ENCODE results near the gene ZNF740. TPM values are rescaled to one million over a fixed set of nuclear protein-coding genes. Genes with fewer than 3 reads are reported as not detected.
A peak's percentile ranks its signal among the peaks of the same experiment; 100 is the strongest.

The ZNF740 gene
- total and polyA plus RNA-seq, 2 donors (not counting 1 experiment from before 2014, with no cell fraction given): 35.9 to 117 TPM

DNA sequence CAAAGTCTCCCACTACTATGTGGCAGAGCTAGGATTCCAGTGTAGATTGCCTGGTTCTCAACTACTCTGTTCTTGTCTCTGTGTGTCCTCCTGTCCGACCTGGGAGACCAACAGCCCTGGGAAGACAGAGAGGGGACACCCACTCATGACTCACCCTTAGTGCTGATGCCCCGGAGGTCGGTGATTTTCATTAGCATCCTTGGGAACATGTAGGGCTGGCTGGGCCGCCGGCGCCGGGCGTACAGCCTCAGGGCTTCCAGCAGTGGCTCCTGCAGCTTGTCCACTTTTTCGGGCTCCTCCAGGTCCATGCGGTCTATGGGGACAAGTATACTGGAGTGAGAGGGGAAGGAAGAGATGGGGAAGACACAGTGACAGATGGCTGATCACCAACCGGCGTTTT, 32.4 kb downstream of the ZNF740 start:
- no peak overlapping the region for H3K27ac Mint-ChIP-seq
- DNase-seq (no peak), ATAC-seq (ENCODE audit: low read depth) (no peak)
- no peak overlapping the region for H3K4me2 ChIP-seq (replicated peaks; ENCODE audit: low read depth, low read length, poor library complexity, severe bottlenecking)
- WGBS (ENCODE audit: insufficient coverage): 63% methylated on average over 12 of the region's 12 CpGs
- POLR2A ChIA-PET: interaction anchor here (0.8 kb wide), 1 partner anchor 55 kb away, joined by 3 read pairs; the partner anchor contains the start of gene ESPL1
- H3K4me1 ChIP-seq (ENCODE audit: control insufficient read depth in 2 of 2, insufficient read depth in 2 of 2, low read length in 2 of 2): peaks cover 57 to 66% of the 10 kb centered on the region in 2 donors
- H4K20me1 ChIP-seq (ENCODE audit: control insufficient read depth, insufficient read depth, low read length, poor library complexity, severe bottlenecking): no peaks in the 10 kb centered on the region
- H3K9ac ChIP-seq (ENCODE audit: low read length): no peak overlapping the region
- CTCF ChIA-PET: interaction anchor here (0.5 to 17.1 kb wide), 27 partner anchors 10 to 296 kb away, joined by 3 to 721 read pairs (median 9); partner anchors contain the start of genes AAAS, CSAD, ESPL1 and ITGB7
- peaks cover 0 to 17% of the 10 kb centered on the region in 2 experiments for H3K36me3 ChIP-seq (replicated peaks in 1 of 2; ENCODE audit: control extremely low read depth in 1 of 2, control insufficient read depth in 1 of 2, extremely low read depth in 1 of 2, insufficient read depth in 2 of 2, low read length in 1 of 2)
- peaks cover 71% of the 10 kb centered on the region for H3K4me1 Mint-ChIP-seq
- H3K4me3 ChIP-seq (ENCODE audit: control extremely low read depth in 1 of 5, extremely low read depth in 1 of 5, insufficient read depth in 1 of 5, low read depth in 2 of 5, low read length in 4 of 5): no peak overlapping the region
- peaks cover 29% of the 10 kb centered on the region for H3K79me2 ChIP-seq (ENCODE audit: control insufficient read depth, insufficient read depth, low read length)
- intact Hi-C loops (cut with micrococcal nuclease): loop anchor here (1.0 to 2.0 kb wide), 3 partner anchors 55 to 132 kb away; partner anchors contain the start of gene ESPL1
- no peak overlapping the region for H3K4me3 Mint-ChIP-seq
- no peaks in the 10 kb centered on the region for H3K9me3 ChIP-seq (ENCODE audit: control extremely low read depth in 1 of 3, control insufficient read depth in 2 of 3, insufficient read depth in 1 of 3, low read length in 2 of 3)
- H3K9me3 Mint-ChIP-seq (ENCODE audit: insufficient read depth): no peaks in the 10 kb centered on the region
- H3K27me3 ChIP-seq (replicated peaks in 1 of 4; ENCODE audit: control extremely low read depth in 1 of 4, control insufficient read depth in 3 of 4, insufficient read depth in 4 of 4, low read length in 3 of 4): no peaks in the 10 kb centered on the region
- no peak overlapping the region for H3K27ac ChIP-seq (ENCODE audit: low read length in 2 of 2)
- no peak for TF ChIP-seq EZH2 (IDR thresholded peaks at IDR 0.05; ENCODE audit: borderline replicate concordance, insufficient read depth, low read depth, low read length, poor library complexity, severe bottlenecking)
- H2AFZ ChIP-seq (ENCODE audit: insufficient read depth, low read depth, low read length, poor library complexity, severe bottlenecking): no peak overlapping the region
- no peaks in the 10 kb centered on the region for H3K27me3 Mint-ChIP-seq

DNA sequence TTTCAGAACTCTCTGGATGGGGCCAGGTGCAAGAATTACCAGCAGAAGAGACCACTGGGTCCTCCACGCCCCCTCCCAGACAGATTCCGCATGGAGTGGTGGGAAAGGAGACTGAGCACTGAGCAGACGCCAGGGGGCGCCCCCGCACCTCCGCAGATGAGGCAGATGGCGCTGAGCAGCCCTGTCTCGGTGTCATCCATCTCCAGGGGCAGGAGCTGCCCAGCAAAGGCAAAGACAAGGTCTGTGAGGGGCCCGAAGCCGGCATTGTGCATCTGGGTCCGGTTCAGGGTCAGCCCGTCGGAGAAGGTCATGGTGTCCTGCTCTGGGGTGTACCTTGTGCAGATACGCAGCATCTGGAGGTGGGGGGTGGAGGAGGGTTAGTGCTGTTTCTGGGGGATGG, 32.8 kb downstream of the ZNF740 start:
- Mint-ChIP-seq H3K4me1 (peaks cover 70% of the 10 kb centered on the region), H3K27me3 (no peaks in the 10 kb centered on the region), H3K9me3 (ENCODE audit: insufficient read depth) (no peaks in the 10 kb centered on the region), H3K27ac (peak overlapping the region; percentile 46), H3K4me3 (no peak overlapping the region)
- TF ChIP-seq EZH2 (IDR thresholded peaks at IDR 0.05; ENCODE audit: borderline replicate concordance, insufficient read depth, low read depth, low read length, poor library complexity, severe bottlenecking) (no peak), CTCF (IDR thresholded peaks at IDR 0.05) (peak; percentile 97)
- DNase-seq: peak; percentile 87
- Histone ChIP-seq H3K9ac (ENCODE audit: low read length) (no peak overlapping the region), H3K4me2 (replicated peaks; ENCODE audit: low read depth, low read length, poor library complexity, severe bottlenecking) (peak overlapping the region; percentile 36), H4K20me1 (ENCODE audit: control insufficient read depth, insufficient read depth, low read length, poor library complexity, severe bottlenecking) (no peaks in the 10 kb centered on the region), H3K27me3 (replicated peaks in 1 of 4; ENCODE audit: control extremely low read depth in 1 of 4, control insufficient read depth in 3 of 4, insufficient read depth in 4 of 4, low read length in 3 of 4) (no peaks in the 10 kb centered on the region), H2AFZ (ENCODE audit: insufficient read depth, low read depth, low read length, poor library complexity, severe bottlenecking) (no peak overlapping the region), H3K9me3 (ENCODE audit: control extremely low read depth in 1 of 3, control insufficient read depth in 2 of 3, insufficient read depth in 1 of 3, low read length in 2 of 3) (no peaks in the 10 kb centered on the region), H3K27ac (ENCODE audit: low read length in 2 of 2) (no peak overlapping the region), H3K36me3 (replicated peaks in 1 of 2; ENCODE audit: control extremely low read depth in 1 of 2, control insufficient read depth in 1 of 2, extremely low read depth in 1 of 2, insufficient read depth in 2 of 2, low read length in 1 of 2) (peaks cover 0 to 17% of the 10 kb centered on the region in 2 experiments), H3K4me1 (ENCODE audit: control insufficient read depth in 2 of 2, insufficient read depth in 2 of 2, low read length in 2 of 2) (peaks cover 57 to 65% of the 10 kb centered on the region in 2 donors), H3K79me2 (ENCODE audit: control insufficient read depth, insufficient read depth, low read length) (peaks cover 25% of the 10 kb centered on the region), H3K4me3 (ENCODE audit: control extremely low read depth in 1 of 5, extremely low read depth in 1 of 5, insufficient read depth in 1 of 5, low read depth in 2 of 5, low read length in 4 of 5) (no peak overlapping the region)
- intact Hi-C loops (cut with micrococcal nuclease): loop anchor here (1.0 to 2.0 kb wide), 3 partner anchors 55 to 132 kb away; partner anchors contain the start of gene ESPL1
- 21% methylated on average over 14 of the region's 14 CpGs for WGBS (ENCODE audit: insufficient coverage)
- ChIA-PET POLR2A (interaction anchor here (0.8 to 1.3 kb wide), 2 partner anchors 54 to 76 kb away, joined by 3 to 5 read pairs; partner anchors contain the start of gene ESPL1), CTCF (interaction anchor here (0.5 to 17.1 kb wide), 35 partner anchors 10 to 296 kb away, joined by 3 to 721 read pairs (median 5); partner anchors contain the start of genes AAAS, CSAD, ESPL1 and ITGB7)
- peak; percentile 65 for ATAC-seq (ENCODE audit: low read depth)

Data from B cell (primary cell).